GM19025 (cell line): ENCODE results near the gene CCDC148.

Experiments
- ATAC-seq: cut with Tn5 transposase; IDR thresholded peaks from one replicate; pipeline ENCODE4 v1.9.1; 2021; ENCODE audit warnings: mild to moderate bottlenecking, low read depth, moderate library complexity; ENCODE audit not compliant: unreplicated experiment

Gene CCDC148

DNA sequence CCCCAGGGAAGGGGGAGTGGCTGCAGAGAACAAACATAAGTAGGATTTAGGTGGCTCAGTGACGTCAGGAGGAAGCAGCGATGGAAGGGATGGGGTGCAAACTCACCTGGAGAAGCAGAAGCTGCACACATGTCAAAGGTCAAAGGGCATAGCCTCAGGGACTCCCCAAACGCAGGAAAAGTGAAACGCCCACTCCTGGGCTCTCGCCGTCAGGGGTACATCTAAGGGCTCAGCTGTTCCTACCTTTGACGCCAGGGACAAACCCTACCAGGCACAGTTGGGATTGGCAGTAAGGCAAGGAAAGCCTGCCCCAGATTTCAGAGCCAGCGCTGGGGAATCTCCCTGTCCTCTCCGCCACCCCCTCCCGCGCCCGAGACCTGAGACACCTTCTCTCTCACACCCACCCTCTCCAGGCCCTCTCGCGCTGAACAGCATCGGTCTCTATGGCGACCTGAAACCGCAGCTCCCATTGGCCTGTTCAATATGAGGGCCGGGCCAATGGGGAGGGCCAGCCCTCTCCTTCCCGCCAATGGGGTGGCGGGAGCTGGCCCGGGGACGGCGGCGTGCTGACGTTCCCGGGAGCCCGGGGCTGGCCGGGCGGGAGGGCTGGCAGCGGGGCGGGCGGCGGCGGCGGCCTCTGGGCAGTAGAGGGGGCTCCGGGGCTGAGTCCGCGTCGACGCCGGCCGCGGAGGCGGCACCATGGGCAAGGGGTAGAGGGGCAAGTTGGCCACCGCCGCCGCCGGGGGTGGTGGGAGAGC lies at the start of gene CCDC148, which contains the start of gene PKP4:
Gene CCDC148, minus strand, starts transcription at position 445 of the 758 bp plus-strand sequence. Its CDS starts 314 bp downstream, at position 131.
Gene PKP4, plus strand, starts transcription at position 644 of the 758 bp plus-strand sequence. CDS start 76,233 bp downstream, outside the sequence.
- peak; percentile 93 for ATAC-seq

DNA sequence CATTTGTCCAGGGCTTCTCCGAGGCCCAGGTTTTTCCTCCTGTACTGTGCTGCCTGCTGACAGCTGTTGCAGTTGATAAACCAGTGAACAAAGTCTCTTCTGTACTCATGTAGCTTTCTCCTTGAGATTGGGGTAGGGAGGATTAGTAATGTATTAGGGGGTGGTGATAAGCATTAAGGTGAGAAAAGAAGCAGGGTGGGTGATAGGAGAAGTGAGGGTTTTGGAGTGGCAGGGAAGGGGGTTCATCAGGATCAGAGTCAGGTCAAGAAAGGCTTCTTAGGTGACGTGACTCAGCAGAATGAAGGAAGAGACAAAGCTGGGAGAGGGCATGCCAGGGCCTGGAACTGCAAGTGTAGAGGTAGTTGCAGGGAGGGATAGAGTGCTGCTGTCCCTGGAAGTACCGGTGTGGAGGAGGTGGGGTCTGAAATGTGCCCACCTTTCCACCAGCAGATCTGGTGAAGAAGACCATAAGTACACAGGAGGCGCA lies 48.9 kb upstream of the CCDC148 start:
- ATAC-seq = no peak

- no peak for ATAC-seq
Observed at GRCh38 chr2:158504088-158504487, 47.5 kb upstream of the CCDC148 start.

- ATAC-seq = no peak
Observed at GRCh38 chr2:158502974-158503373, 46.4 kb upstream of the CCDC148 start.

DNA sequence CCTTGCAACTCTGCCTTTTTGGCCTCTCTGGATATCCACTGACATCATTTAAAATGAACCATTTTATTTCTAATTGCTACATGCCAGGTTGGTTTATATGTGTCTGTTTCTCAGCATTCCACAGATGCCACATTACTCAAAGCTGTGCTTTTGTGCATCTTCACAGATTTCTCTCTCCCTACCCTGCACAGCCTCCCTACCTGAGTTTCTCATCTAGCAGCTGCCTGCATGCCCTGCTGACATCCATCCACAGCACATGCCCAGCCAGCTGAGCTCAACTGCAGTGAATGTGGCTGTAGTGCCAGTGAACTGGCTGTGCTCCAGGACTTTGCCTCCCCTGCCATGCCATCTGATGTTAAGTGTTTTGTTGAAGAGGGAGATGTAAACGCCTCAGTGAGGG lies 44.7 kb upstream of the CCDC148 start:
- no peak for ATAC-seq

DNA sequence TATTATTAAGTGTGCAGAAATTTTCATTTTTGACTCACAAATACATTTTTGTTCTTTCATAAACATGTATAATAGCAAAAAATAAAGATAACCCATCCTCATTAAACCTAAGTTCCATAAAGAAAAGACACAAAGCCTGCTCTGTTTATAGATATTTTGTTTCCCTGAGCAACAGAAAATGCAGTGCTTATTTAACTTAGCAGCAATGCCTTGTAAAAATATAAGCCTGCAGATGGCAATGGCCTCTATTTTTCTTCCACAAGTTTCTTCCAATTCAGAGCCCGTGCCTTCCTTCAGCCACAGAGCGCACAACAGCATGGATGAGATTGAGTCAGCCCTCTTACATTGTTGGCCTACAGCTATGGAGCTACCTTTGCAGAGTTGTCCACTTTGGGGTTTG lies 43.8 kb upstream of the CCDC148 start:
- no peak for ATAC-seq

DNA sequence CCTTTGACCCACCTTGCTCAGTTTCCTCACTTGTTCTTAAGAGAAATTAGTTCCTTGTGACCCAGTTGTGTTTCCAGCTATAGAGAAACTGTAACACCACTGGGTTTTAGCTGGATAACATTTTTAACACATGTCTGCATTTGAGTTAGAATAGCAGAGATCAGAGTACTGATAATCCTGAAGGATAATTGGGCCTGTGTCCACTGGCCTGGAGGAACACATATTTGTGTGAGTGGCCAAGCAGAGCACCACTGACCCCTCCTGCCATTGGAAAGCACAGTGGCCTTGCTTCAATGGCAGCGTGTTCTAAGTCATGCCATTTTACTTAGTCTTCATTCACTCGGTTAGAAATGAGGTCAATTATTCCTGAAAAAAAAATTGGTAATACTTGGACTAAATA lies 42.8 kb upstream of the CCDC148 start:
- no peak for ATAC-seq

DNA sequence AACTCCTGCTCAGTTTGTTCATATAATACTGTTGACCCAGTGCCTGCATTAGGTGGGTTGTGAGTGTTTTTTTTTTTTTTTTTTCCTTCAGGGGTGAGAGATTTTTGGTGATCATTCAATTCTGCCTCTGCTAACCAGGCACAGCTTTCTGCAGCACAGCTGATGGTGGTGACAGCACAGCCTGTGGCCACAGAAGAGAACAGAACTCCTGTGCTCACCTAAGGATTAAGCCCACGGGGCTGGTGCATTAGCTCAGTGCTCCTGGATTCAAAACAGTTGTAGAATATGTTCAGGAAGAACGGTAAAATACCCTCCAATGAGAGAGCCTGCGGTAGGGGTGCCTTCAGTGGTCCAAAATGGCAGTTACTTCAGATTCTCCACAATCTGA lies 42.2 kb upstream of the CCDC148 start:
- ATAC-seq = no peak

- ATAC-seq = no peak
Observed at GRCh38 chr2:158498043-158498748, 41.6 kb upstream of the CCDC148 start.

GRCh38 chr2:158497486-158497885 lies 40.9 kb upstream of the CCDC148 start:
- ATAC-seq = no peak

DNA sequence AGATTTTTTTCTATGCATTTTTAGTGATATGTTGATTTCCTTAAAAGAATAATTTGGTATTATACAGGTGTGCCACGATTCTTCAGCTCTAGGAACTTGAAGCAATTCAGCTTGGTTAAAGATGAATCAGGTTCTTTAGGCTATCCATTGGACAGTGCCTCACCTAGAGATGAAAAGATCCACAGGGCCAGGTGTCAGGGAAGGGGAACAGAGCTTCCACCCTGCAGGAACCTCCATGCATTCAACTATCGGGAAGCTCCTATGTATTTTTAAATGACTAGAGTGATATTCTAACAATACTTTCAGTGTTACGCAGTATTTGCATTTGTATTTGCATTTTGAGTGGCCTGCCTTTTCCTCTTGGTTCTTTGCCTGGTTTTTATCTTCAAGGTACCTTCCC lies 40.4 kb upstream of the CCDC148 start:
- no peak for ATAC-seq

GRCh38 chr2:158495175-158495574 lies 38.6 kb upstream of the CCDC148 start:
- no peak for ATAC-seq

GRCh38 chr2:158493458-158493857 lies 36.9 kb upstream of the CCDC148 start:
- ATAC-seq = no peak

DNA sequence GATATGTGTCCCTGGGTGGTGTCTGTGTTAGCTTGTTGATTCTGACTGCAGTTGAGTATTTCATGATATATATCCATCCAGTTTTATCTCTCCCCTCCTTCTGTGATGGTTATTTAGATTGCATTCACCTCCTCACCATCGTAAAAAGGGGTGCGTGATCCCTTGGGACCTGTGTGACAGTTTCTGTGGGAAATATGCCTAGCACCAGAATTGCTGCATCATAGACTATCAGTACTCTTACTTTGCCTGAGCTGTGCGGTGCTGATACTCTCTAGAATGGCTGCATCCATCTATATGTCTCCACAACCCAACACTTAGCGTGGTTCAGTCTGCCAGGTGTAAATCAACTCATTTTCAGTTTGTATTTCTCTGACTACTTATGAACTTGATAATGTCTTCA lies 34.5 kb upstream of the CCDC148 start:
- no peak for ATAC-seq

GRCh38 chr2:158489366-158490112 lies 33.0 kb upstream of the CCDC148 start:
- no peak for ATAC-seq

- no peak for ATAC-seq
Observed at GRCh38 chr2:158488442-158489216, 32.1 kb upstream of the CCDC148 start.

DNA sequence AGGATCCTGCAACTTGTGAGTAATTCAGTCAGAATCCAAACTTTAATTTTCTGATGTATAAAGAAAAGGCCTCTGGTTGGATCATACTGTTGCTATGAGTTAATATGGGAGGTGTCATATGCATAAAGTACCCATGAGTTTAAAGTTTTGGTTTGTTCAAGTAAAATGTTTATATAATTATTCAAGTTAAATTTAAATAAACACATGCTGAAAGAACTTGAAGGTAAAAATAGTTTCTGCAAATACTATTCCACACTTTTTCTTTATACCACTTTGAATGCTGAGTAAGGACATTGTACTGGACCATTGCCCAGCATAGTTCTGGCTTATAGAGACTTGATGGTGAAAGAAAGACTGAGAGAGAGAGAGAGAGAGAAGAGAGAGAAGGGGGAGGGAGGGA lies 30.9 kb upstream of the CCDC148 start:
- ATAC-seq = no peak

- ATAC-seq = no peak
Observed at GRCh38 chr2:158486970-158487325, 30.4 kb upstream of the CCDC148 start.

- no peak for ATAC-seq
Observed at GRCh38 chr2:158486150-158486969, 29.8 kb upstream of the CCDC148 start.
